ENCODE measurements around the gene TXNDC11.

TXNDC11 gene

DNA sequence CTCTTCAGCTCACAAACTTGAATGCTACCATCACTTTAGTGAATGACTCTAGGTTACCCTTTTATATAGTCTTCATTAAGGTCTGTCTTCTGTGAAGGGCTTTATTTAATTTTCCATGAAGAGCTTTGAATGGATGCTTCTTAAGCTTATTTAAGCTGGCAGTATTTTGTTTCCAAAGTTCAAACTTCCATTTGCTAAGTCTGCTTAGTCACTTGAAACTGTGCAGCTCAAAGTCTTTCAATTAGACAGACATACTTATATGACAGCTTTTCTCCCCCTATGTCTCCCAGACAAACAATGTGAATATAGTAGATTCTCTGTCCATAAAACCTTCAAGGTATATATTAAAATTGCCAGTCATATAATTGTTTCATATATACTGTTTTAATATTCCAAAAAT, 23.5 kb downstream of the TXNDC11 start:
- DNase-seq = no peak

DNA sequence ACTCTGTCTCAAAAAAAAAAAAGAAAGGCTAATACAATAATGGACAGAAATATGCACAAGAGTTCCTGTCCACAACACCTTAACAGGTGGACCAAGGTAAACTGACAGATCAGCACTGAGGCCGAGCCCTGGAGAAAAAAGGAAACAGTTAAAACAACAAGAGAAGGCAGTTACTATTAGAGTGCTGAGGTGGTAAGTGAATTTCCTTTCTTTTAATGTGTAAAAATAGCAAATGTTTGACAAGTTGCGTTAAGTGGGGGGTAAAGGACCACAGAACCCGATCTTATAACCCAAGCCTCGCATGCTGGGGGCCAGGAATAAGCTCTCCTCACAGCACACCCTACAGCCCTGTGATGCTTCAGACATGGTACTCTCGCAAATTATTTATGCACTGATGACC, 24.8 kb downstream of the TXNDC11 start:
- DNase-seq = no peak

DNA sequence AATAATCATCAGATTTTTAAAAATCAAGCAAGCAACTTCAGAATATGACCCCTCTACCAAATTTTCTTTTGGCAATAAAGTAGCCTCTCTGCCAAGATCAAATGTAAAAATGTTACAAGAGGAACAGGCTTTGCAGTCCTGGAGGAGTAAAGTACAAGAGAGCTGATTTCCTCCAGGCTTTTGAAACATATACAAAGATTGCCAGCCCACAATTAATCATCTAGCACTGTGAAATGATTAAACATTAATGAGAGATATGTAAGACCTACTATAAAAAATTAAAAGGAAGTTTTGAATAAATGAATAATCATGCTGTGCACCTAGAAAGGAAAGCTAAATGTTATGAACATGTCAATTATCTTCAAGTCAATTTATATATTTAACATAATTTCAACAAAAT, 26.3 kb downstream of the TXNDC11 start:
- DNase-seq = no peak

DNA sequence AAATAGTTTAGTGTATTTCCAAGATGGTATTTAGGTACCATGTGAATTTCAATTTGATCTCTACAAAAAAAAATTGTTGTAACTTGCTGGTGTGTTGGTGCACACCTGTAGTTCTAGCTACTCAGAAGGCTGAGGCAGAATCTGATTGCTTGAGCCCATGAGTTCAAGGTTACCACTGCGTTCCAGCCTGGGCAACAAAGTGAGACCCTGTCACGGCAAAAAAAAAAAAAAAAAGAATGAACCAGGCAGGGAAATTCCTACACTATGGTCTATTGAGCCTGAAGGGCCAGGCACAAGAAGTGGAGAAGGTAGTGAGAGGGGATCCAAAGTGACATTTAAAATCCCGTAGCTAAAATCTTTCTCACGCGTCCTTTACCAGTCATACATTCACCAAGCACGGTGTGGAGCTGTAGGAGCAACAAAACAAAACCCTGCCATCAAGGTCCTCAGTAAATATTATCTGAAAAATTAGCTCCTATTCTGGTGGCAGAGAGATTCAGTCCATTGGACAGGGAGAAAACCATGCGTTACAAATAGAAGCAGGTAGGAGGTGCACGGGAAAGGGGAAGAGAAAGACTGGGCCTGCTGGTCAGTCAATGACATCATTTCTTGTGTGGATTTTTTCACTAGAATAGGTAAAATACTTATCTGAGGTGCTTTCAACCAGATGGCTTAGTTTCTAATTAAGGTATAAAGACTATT, 27.3 kb downstream of the TXNDC11 start:
- no peak for DNase-seq

DNA sequence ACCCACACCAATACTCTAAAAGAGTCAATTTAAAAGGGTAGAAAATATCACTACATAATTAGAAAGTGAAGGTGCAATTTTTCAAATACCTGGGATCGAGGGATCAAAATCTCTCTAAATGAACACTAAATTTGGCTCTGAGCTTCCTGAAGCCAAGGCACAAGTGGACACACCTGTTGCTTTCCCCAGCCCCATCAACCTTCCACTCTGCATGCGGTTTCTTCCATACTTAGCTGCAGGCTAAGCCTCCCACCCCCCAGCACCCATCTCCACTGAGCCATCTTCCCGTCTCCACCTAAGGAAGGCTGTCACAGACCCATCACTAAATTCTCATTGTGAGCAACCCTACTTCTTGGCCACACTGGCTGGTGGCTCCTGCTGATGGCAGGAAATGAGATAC, 30.5 kb downstream of the TXNDC11 start:
- no peak for DNase-seq

DNA sequence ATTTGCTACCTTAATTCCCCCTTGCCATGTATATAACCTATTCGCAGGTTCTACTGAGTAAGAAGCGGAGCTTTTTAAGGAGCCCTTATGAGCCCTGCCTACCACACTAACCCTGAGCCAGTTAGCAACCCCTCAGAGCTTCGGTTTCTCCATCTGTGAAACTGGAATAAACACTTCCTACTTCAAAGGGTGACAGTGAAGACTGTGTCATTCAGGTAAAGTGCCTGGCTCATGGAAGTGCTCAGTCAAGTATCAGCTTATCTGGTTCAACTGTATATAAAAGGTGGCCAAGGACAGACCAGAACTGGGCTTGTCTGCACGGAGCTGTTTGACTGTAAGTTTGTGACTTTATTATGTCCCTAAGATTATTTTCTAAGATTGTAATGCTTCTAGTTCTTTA, 31.0 kb downstream of the TXNDC11 start:
- no peak for DNase-seq

DNA sequence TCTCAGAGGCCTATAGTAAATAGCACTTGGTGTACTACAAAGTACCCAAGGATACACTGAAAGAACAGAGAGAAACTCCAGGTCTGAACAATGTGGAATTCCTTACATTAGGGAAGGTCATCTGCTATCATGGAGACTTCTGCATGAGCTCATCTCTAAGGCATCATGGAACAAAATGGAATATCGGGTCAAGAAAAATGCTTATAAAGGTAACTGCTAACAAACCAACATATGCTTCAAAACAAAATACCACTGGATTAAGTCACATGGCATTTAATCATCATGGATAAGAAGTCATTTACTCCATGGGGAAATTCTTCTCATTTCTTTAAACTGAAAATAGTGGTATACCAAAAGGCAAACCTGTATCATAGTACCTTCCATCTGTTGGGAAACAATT, 34.2 kb downstream of the TXNDC11 start:
- no peak for DNase-seq

DNA sequence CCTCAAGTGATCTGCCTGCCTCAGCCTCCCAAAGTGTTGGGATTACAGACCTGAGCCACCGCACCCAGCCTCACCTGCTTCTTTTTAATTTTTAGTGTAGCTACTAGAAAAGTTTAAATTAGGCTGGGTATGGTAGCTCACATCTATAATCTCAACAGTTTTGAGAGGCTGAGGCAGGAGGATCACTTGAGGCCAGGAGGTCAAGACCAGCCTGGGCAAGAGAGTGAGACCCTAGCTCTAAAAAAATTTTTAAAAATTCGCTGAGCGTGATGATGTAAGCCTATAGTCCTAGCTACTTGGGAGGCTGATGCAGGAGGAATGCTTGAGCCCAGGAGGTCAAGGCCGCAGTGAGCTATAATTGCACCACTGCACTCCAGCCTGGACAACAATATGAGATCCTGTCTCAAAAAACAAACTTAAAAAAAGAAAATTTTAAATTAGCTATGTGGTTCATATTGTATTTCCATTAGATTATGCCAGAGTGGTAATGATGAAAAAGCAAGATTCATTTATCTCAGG, 34.9 kb downstream of the TXNDC11 start:
- no peak for DNase-seq

DNA sequence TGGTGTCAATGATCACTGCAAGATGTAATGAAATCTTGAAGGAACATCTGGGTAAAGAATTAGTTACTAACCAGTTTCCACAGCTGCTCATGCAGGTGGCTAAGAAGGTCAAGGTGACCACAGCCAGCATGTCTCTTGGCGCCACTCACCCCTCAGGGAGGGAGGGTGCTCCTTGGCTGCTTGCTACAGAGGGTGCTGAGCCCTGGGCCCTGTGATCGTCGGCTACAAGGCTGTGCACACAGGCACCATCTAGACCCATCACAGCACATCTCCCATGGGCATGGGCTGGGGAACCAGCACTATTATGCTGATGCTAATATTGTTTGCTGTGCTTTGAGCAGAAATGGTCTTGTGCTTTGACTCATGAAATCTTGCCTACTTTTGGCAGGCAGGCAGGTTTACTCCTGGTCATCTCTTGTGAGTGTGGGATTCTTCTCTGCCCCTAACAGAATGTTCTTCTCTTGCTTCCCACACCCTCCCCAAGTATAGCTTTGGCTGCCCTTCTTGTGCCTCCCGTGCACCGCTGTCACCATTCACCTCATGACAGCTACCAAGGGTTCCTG, 36.4 kb downstream of the TXNDC11 start:
- no peak for DNase-seq

DNA sequence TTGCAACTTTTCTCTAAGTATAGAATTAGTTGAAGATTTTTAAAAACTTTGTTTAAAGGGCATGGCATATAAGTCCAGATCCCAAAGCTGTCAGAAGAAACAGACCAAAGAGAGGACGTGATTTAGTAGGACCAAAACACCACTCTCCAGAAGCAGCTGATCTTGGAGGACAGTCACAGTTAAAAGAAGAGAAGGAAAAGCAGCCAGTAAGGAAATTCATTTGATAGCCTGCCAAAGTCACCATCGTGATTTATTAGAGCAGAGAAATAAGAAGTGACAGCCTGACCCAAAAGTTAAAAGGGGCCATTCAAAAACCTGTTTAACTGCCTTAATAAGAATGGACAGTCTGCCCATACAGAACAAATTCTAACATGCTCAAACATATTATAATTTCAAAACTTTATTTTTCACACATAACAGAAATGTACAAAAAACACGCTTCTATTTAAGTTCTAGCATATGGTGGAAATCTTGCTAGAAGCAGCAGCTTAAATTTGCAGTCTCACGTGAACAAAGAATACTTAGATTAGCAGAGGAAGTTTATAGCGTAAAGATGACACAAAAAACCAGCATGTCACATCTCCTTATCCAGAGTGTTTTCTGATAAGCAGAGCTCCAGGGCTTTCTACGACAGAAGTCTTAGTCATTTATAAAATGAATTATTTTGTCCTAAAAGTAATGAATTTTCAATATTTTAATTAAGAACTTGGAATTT, 37.2 kb downstream of the TXNDC11 start:
- DNase-seq = no peak

DNA sequence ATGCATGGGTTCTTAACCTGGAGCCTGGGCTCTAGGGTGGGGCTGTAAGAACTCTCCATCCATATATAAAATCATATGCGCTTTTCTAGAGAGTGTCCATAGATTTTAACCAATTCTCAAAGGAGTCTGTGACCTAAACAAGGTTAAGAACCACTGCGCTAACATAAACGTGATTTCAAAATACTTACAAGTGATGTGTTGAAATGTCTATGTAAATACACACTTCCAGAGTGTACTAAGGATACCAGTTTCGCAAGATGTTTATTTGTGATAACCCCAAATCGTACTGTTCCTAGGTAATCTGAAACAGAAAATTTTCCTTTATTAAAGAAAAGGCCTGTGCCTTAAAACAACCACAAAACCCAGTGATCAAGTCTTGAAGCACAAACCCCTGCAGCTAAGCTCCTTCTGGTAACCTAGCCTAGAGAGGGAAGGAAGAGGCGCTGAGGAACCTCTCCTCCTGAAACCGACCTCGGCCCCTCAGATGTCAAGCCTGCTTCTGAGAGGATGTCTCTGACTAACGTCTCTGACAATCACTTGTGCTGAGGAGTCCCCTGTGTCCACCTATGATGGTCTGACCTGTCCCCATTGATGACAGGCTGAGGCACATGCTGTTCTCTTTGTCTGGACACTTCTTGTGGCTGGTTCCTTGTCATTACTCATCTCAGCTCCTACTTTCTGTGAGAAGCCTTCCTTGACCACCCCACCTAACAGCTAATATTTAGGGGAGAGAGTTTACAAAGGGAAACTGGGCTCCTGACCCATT, 42.2 kb downstream of the TXNDC11 start:
- DNase-seq = no peak

DNA sequence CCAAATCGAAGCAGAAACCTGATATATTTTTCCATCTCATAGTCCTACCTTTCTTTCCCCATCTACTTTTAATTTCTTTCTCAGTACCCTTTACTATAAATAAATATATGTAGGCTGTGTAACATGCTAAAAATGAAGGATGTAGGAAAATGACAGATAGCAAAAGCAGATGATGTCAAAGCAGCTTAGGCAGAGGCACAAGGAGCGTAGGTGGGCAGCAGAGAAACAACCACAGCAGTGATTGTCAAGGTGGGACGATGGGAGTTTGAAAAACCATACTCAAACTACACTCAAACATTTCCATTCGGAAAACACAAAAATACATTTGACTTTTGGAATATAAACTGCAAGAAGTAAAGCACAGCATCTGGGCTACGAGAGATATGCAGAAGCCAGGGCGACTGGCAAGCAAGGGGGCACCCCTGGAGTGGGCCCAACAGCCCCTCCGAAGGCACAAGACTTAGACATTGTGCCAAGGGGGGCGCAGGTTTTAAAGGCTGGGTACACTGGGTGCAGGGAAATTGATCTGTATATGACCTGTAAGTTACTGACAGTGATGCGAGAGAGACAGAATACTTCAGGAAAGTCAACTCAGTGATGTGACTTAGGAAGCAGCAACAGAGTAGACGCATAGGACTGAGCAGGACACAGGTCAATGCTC, 43.3 kb downstream of the TXNDC11 start:
- DNase-seq = no peak

DNA sequence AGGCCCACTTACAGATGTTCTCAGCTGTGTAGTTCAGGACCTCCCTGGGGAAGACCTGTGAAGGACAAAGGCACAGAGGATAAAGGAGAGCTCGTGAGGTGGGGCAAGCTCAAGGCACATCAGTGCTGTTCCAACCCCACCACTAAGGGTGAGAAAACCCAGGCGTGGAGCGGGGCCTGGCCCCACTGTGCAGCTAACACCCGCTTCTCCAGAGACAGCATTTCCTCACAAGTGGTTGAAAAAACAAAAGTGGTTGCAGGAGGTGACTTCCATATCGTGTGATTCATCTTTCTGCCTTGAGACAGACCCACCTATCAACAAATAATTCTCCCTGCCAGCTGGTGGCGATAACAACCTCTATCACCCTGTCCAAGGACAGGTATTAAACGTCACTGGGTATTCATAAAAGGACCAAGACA, 44.4 kb downstream of the TXNDC11 start:
- DNase-seq = no peak

DNA sequence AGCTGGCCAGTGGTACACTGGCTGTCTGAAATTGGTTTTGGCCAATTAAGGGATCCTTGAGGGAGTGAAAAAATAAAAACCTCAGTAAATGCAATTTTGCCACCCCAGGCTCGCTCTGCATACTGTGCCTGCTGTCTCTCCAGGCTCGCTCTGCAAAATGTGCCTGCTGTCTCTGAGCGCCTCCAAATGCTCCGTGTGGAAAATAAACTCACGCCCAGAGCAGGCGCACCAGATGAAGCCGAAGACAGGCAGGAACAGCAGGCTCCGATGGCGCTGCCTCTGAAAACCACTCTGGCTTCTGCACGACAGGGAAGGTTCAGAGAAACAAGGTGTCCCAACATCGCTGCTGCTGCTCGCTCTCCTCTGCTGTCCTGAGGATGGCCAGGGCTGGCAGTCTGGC, 45.3 kb downstream of the TXNDC11 start:
- DNase-seq = no peak

DNA sequence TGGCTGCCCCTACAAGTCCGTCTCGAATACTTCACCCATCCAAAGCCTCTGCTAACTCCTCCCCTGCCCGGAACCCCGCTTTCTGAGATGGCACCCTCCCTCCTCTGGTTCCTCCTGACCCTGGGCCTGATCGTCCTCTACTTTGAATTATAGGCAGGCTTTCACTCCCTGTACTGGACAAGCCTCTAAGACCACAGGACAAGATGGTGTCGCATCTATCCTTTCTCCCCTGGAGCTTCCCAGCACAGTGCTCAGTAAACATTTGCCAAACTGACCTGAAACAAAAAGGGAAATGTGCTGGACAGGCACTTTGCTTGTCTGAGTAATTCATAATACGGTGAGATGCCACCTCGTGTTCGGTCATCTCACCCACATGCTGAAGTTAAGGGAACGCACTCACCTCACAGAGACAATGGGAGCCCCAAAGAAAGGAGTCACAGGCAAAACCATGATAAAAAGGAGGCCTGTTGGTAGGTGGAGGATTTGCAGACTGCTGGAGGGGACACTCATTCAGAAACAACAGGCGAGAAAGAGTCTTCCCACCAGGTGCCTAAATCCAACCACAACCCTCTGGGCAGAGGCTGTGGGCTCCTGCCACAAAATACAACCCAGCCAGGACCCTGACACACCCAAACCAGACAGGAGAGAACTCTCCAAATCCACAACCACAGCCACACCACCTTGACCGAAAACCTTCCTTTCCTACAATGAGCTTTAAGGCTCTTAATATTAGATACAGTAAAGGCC, 46.2 kb downstream of the TXNDC11 start:
- DNase-seq = no peak

DNA sequence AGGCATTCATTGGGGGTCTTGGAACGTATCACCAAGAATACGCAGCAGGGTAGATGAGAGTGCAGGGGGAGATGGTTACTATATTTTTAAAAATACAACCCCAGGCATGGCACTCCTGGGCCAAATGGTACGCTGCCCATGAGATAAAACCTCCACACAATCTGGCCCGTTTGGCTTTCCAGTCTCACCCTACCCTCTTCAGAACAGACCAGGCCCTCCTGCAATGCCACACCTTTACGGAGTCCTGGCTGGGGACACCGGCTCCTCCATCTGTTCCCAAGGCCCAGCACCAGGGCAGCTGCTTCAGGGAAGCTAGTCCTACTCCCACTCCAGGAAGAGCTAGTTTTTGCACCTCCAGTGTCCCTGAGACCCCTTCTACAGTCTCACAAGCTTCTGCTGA, 50.0 kb downstream of the TXNDC11 start:
- DNase-seq = no peak

DNA sequence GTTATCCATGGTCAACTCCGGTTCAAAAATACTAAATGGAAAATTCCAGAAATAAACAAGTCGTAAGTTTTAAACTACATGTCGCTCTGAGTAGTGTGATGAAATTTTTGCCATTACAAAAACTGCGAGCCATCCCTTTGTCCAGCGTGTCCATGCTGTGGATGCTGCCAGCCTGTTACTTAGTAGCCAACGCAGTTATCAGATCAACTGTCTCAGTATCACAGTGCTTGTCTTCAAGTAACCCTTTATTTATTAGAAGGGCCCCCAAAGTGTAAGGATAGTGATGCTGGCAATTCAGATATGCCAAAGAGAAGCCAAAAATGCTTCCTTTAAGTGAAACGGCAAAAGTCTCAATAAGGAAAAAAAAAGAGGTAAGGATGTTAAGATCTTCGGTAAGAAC, 50.5 kb downstream of the TXNDC11 start:
- no peak for DNase-seq

DNA sequence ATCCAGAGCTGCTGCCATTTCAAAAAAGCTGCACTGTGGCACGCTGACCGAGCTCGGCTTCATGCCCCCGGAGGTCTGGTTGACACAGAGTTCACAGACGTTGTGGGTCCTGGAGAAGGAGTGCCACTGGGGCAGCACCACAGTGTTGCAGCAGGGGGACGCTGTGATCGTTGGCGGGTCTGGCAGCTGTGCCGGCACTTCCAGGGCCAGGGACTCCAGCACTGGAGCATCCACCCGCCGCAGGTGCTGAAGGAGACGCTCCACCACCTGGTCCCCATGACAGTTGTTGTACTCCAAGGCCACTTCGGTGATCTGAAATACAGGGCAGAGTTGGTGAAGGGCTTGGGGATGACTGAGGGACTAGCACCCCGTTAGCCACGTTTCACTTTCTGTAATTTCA, 50.9 kb downstream of the TXNDC11 start:
- DNase-seq = no peak

DNA sequence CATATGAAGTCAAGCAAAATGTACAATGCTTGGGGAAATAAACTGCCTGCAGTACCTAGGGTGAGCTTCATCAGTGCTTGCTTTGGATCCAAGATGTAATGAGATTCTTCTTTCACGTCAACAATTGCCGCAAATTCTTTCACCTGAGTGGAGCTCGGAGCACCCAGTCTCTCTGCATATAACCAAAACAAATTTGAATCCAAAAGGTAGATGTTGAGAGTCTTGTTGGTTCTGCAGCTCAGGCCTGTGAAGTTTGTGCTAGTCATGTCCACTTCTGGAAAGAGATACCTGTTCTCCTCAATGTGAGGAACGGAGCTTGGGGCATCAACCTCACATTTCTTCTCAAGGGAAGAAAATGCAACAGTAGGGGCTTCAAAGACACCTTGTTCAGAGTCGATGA, 51.4 kb downstream of the TXNDC11 start:
- no peak for DNase-seq

DNA sequence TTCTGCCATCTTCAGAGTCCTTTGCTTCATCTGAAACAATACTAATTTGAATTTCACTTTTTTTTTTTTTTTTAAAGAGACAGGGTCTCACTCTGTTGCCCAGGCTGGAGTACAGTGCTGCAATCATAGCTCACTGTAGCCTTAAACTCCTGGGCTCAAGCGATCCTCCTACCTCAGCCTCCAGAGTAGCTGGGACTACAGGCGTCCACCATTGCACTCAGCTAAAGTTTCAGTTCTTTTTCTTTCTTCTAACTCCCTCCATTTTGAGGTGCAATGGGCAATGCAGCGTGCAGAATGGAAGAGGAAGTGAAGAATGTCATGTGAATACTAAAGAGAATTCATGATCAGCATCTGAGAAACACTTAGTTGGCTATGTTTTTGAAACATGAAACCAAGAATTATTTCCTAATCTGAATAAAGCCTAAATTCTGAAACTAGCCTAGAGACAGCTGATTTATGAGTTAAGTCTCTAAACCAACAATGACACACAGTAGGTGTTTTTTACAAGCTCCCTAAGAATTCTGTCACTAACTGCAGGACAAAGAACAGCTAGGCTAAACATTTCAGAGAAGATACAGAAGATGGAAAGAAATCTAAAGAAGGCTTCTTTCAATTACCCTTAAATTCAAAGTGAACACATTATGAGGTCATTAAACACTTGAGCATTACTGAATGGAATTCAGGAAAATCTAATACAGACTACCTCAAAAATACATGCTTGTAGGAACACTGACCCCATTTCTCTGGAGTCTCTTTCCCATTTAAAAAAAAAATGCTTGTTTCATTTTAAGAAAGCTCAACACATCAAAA, 53.4 kb downstream of the TXNDC11 start:
- no peak for DNase-seq

DNA sequence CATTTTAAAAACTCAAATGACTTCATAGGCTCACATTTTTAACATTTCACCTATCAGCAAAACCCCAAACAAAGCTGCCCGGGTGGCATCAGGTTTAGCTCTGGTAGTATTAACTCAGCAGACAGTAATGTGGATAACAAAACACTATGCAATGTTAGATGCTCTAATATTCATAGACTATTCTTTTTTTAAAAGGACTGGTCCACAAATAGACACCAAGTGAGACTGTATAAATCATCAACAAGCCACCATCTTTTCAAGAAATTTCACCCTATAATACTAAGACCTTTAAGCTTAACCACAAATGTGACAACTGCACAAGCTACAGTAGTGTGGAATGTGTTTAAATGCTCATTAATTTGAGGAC, 54.2 kb downstream of the TXNDC11 start:
- DNase-seq = no peak

Measured in activated T-cell treated with anti-CD3 and anti-CD28 coated beads for 4 hours (primary cell).